T-helper 2 cell treated with Interferon-gamma antibody and Interleukin-4, amounts not matched to agents 100 ng/mL and 5 ng/mL, for 36 hours (primary cell): Measurements from ENCODE around the gene PDE7B. TPM values are rescaled to one million over a fixed set of nuclear protein-coding genes. Genes with fewer than 3 reads are reported as not detected.
"Not testable (repeated sequence)": the region's sequence is repeated elsewhere in the genome, so short reads cannot be mapped to it uniquely, and the experiment has no call there.

Experiments used
- intact Hi-C: fragments of 100-400 bp; cut with micrococcal nuclease; formaldehyde crosslinking; loops from one replicate; pipeline ENCODE4 v1.15.1; 2023
- total RNA-seq: library from RNA; stranded (reverse); gene quantifications from 2 replicates; pipeline ENCODE4 v1.2.3, GENCODE V29; 2022

Gene PDE7B
- total RNA-seq, 1 donor from 2014 or later, result 13.5 TPM

- intact Hi-C loops, result no loop called here
These were observed 244.5 kb downstream of the PDE7B start for GRCh38 chr6:136095986-136096385.

GRCh38 chr6:136102991-136103688 is 251.6 kb downstream of the PDE7B start:
- intact Hi-C loops, result no loop called here

GRCh38 chr6:136103763-136104311 is 252.3 kb downstream of the PDE7B start:
- intact Hi-C loops, result no loop called here

- intact Hi-C loops, result no loop called here
These were observed 253.1 kb downstream of the PDE7B start for GRCh38 chr6:136104556-136104955.

GRCh38 chr6:136105797-136106196 is 254.3 kb downstream of the PDE7B start:
- intact Hi-C loops, result not testable (repeated sequence)

- intact Hi-C loops, result no loop called here
These were observed 257.0 kb downstream of the PDE7B start for GRCh38 chr6:136108361-136108945.

- intact Hi-C loops, result no loop called here
These were observed 260.3 kb downstream of the PDE7B start for GRCh38 chr6:136111831-136112230.

- intact Hi-C loops, result no loop called here
These were observed 260.8 kb downstream of the PDE7B start for GRCh38 chr6:136112262-136112661.

- intact Hi-C loops, result no loop called here
These were observed 262.3 kb downstream of the PDE7B start for GRCh38 chr6:136113736-136114173.

GRCh38 chr6:136114661-136115060 is 263.2 kb downstream of the PDE7B start:
- intact Hi-C loops, result no loop called here

GRCh38 chr6:136115941-136116340 is 264.4 kb downstream of the PDE7B start:
- intact Hi-C loops, result no loop called here

- intact Hi-C loops, result no loop called here
These were observed 265.6 kb downstream of the PDE7B start for GRCh38 chr6:136117081-136117480.

GRCh38 chr6:136118787-136119186 is 267.3 kb downstream of the PDE7B start:
- intact Hi-C loops, result no loop called here

- intact Hi-C loops, result no loop called here
These were observed 272.0 kb downstream of the PDE7B start for GRCh38 chr6:136123468-136123867.

- intact Hi-C loops, result no loop called here
These were observed 274.1 kb downstream of the PDE7B start for GRCh38 chr6:136125585-136125984.

- intact Hi-C loops, result no loop called here
These were observed 276.4 kb downstream of the PDE7B start for GRCh38 chr6:136127873-136128272.

- intact Hi-C loops, result no loop called here
These were observed 277.9 kb downstream of the PDE7B start for GRCh38 chr6:136129365-136129764.

GRCh38 chr6:136134268-136134667 is 282.8 kb downstream of the PDE7B start:
- intact Hi-C loops, result no loop called here

- intact Hi-C loops, result no loop called here
These were observed 283.2 kb downstream of the PDE7B start for GRCh38 chr6:136134751-136135150.

GRCh38 chr6:136136274-136136673 is 284.8 kb downstream of the PDE7B start:
- intact Hi-C loops, result no loop called here

GRCh38 chr6:136137008-136137692 is 285.6 kb downstream of the PDE7B start:
- intact Hi-C loops, result no loop called here

GRCh38 chr6:136137739-136138402 is 286.4 kb downstream of the PDE7B start:
- intact Hi-C loops, result no loop called here
